Measurements from ENCODE around the gene OOEP.

Gene OOEP

DNA sequence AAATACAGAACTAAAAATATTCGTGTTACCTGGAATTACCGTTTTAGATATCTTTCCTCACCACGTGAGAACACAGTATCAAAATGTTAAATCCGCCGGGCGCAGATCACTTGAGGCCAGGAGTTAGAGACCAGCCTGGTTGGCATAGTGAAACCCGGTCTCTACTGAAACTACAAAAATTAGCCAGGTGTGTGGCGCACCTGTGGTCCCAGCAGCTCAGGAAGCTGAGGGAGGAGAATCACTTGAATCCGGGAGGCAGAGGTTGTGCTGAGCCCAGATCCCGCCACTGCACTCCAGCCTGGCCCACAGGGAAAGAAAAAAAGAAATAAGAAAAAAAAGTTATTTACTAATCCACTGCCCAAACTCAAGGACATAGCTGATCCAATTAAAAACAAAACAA, 20.2 kb upstream of the OOEP start:
- TF ChIP-seq POLR2AphosphoS5 (IDR thresholded peaks at IDR 0.05; ENCODE audit: low read depth, low read length) (no peak), FOXP2 (optimal IDR thresholded peaks at IDR 0.05; ENCODE audit: borderline replicate concordance, extremely low read depth, extremely low read length, insufficient read depth) (no peak), SIN3A (IDR thresholded peaks at IDR 0.05; ENCODE audit: borderline replicate concordance, insufficient read depth, low read length) (no peak), TAF1 (IDR thresholded peaks at IDR 0.05; ENCODE audit: borderline replicate concordance, insufficient read depth, low read length) (no peak)
- TF ChIP-seq, protein P1, sequence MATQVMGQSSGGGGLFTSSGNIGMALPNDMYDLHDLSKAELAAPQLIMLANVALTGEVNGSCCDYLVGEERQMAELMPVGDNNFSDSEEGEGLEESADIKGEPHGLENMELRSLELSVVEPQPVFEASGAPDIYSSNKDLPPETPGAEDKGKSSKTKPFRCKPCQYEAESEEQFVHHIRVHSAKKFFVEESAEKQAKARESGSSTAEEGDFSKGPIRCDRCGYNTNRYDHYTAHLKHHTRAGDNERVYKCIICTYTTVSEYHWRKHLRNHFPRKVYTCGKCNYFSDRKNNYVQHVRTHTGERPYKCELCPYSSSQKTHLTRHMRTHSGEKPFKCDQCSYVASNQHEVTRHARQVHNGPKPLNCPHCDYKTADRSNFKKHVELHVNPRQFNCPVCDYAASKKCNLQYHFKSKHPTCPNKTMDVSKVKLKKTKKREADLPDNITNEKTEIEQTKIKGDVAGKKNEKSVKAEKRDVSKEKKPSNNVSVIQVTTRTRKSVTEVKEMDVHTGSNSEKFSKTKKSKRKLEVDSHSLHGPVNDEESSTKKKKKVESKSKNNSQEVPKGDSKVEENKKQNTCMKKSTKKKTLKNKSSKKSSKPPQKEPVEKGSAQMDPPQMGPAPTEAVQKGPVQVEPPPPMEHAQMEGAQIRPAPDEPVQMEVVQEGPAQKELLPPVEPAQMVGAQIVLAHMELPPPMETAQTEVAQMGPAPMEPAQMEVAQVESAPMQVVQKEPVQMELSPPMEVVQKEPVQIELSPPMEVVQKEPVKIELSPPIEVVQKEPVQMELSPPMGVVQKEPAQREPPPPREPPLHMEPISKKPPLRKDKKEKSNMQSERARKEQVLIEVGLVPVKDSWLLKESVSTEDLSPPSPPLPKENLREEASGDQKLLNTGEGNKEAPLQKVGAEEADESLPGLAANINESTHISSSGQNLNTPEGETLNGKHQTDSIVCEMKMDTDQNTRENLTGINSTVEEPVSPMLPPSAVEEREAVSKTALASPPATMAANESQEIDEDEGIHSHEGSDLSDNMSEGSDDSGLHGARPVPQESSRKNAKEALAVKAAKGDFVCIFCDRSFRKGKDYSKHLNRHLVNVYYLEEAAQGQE (IDR thresholded peaks at IDR 0.05; ENCODE audit: insufficient read depth in 1 of 2, low read depth in 2 of 2, low read length in 2 of 2), result no peak

DNA sequence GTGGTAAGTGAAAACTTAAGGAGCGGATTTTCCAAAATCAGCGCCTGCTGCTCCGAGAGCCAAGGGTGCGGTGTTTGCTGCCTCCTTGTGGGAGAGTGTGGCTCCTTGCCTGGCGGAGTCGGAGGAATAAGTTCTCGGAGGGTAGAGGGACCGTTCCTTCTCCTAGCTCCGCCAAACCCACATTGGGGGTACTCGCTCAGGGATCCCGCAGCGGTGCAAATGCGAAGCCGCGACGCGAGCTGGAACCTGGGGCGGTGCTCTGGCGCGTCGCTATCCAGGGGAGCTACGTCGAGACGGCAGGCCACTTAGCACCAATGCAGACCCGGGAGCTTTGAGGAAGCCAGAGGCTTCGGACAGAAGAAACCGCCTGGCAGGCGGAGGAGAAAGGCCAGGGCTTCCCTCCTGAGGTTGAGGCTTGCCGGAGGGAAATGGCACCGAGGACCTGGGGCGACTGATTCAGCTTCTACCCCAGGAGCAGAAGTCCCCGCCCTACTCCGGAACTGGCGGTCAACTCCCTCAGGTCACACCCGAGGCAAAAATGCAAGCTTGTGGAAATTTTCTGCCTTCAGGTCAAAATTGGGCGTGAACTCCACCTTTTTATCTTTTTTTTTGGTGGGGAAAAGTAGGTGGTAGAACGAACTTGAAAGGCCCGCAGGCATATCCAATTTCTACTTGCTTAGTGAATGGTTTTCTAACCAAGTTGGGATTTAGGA, 19.3 kb upstream of the OOEP start:
- TF ChIP-seq TAF1 (IDR thresholded peaks at IDR 0.05; ENCODE audit: borderline replicate concordance, insufficient read depth, low read length) (no peak), SIN3A (IDR thresholded peaks at IDR 0.05; ENCODE audit: borderline replicate concordance, insufficient read depth, low read length) (no peak), FOXP2 (optimal IDR thresholded peaks at IDR 0.05; ENCODE audit: borderline replicate concordance, extremely low read depth, extremely low read length, insufficient read depth) (no peak), POLR2AphosphoS5 (IDR thresholded peaks at IDR 0.05; ENCODE audit: low read depth, low read length) (no peak)
- TF ChIP-seq, protein P1 (IDR thresholded peaks at IDR 0.05; ENCODE audit: insufficient read depth in 1 of 2, low read depth in 2 of 2, low read length in 2 of 2), result no peak

DNA sequence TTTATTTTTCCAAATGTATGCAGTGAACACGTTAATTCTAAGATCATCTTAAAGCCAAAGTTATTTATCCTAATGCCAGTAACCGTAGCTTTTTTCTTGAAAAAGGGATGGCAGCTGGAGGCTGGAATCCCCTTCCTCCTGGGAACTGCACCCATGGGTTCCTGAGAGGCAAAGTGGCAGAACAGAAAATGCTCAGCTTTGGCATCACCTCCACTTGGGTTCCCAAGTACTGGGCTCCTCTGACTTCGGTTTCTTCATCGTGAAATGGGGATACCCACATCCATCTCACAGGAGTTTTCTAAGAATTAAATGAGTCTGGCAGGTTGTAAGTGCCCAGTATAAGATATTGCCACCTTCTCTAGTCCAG, 18.7 kb upstream of the OOEP start:
- TF ChIP-seq POLR2AphosphoS5 (IDR thresholded peaks at IDR 0.05; ENCODE audit: low read depth, low read length) (no peak), SIN3A (IDR thresholded peaks at IDR 0.05; ENCODE audit: borderline replicate concordance, insufficient read depth, low read length) (no peak), TAF1 (IDR thresholded peaks at IDR 0.05; ENCODE audit: borderline replicate concordance, insufficient read depth, low read length) (no peak), FOXP2 (optimal IDR thresholded peaks at IDR 0.05; ENCODE audit: borderline replicate concordance, extremely low read depth, extremely low read length, insufficient read depth) (no peak)
- TF ChIP-seq, protein P1 (IDR thresholded peaks at IDR 0.05; ENCODE audit: insufficient read depth in 1 of 2, low read depth in 2 of 2, low read length in 2 of 2), result no peak

DNA sequence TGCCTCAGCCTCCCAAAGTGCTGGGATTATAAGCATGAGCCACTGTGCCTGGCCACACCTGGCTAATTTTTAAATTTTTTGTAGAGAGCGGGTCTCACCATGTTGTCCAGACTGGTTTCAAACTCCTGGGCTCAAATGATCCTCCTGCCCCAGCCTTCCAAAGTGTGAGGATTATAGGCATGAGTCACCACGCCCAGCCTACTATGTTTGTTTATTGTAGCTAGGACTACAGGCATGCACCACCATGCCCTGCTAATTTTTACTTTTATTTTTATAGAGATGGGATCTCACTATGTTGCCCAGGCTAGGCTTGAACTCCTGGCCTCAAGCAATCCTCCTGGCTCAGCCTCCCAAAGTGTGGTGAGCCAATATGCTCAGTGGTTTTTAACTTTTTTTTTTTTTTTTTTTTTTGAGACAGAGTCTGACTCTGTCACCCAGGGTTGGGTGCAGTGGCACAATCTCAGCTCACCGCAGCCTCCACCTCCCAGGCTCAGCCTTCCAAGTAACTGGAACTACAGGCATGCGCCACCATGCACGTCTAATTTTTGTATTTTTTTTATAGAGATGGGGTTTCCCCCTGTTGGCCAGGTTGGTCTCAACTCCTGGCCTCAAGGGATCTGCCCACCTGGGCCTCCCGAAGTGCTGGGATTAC, 12.9 kb upstream of the OOEP start:
- TF ChIP-seq SIN3A (IDR thresholded peaks at IDR 0.05; ENCODE audit: borderline replicate concordance, insufficient read depth, low read length), result no peak
- TF ChIP-seq TAF1 (IDR thresholded peaks at IDR 0.05; ENCODE audit: borderline replicate concordance, insufficient read depth, low read length), result no peak
- TF ChIP-seq, protein P1 (IDR thresholded peaks at IDR 0.05; ENCODE audit: insufficient read depth in 1 of 2, low read depth in 2 of 2, low read length in 2 of 2), result no peak
- no peak for TF ChIP-seq POLR2AphosphoS5 (IDR thresholded peaks at IDR 0.05; ENCODE audit: low read depth, low read length)

All from PFSK-1 (cell line).